ENCODE data around the gene SLC27A1.

Gene SLC27A1

GRCh38 chr19:17486545-17487240 lies 16.4 kb downstream of the SLC27A1 start:
- TF ChIP-seq CTCF (IDR thresholded peaks at IDR 0.05; ENCODE audit: borderline replicate concordance, control extremely low read depth, extremely low read depth, insufficient read depth, missing control alignments) = no peak
- in situ Hi-C loops (cut with MboI; ENCODE audit: low sequenced_read_pairs, unreplicated experiment) = no loop called here
- no peak for DNase-seq (ENCODE audit: low spot score)

- in situ Hi-C loops (cut with MboI; ENCODE audit: low sequenced_read_pairs, unreplicated experiment) = no loop called here
Observed at GRCh38 chr19:17487284-17488121, 17.2 kb downstream of the SLC27A1 start.

GRCh38 chr19:17488593-17489391 lies 18.5 kb downstream of the SLC27A1 start:
- peak; percentile 89 for DNase-seq (ENCODE audit: low spot score)

More at GRCh38 chr19:17487284-17488121, 17.2 kb downstream of the SLC27A1 start:
- no peak for TF ChIP-seq CTCF (IDR thresholded peaks at IDR 0.05; ENCODE audit: borderline replicate concordance, control extremely low read depth, extremely low read depth, insufficient read depth, missing control alignments)
- DNase-seq (ENCODE audit: low spot score) = no peak

GRCh38 chr19:17489392-17490030 lies 19.2 kb downstream of the SLC27A1 start:
- in situ Hi-C loops (cut with MboI; ENCODE audit: low sequenced_read_pairs, unreplicated experiment) = no loop called here
- no peak for TF ChIP-seq CTCF (IDR thresholded peaks at IDR 0.05; ENCODE audit: borderline replicate concordance, control extremely low read depth, extremely low read depth, insufficient read depth, missing control alignments)

More at GRCh38 chr19:17488593-17489391, 18.5 kb downstream of the SLC27A1 start:
- in situ Hi-C loops (cut with MboI; ENCODE audit: low sequenced_read_pairs, unreplicated experiment) = no loop called here
- TF ChIP-seq CTCF (IDR thresholded peaks at IDR 0.05; ENCODE audit: borderline replicate concordance, control extremely low read depth, extremely low read depth, insufficient read depth, missing control alignments) = peak; percentile 42

DNA sequence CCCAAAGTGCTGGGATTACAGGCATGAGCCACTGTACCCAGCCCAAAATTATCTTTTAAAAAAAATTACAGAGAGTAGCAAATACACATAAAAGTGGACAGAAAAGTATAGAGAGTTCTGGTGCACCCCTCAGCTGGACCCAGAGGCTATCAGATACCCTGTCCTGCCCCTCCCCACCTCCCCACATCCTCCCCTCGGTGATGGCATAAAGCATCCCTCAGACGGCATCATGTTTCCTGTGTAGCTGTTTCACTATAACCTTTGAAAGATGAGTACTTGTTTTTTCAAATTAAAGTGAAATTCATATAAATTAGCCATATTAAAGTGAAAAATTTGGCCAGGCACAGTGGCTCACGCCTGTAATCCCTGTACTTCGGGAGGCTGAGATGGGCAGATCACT lies 20.1 kb downstream of the SLC27A1 start:
- TF ChIP-seq CTCF (IDR thresholded peaks at IDR 0.05; ENCODE audit: borderline replicate concordance, control extremely low read depth, extremely low read depth, insufficient read depth, missing control alignments) = no peak
- DNase-seq (ENCODE audit: low spot score) = no peak
- in situ Hi-C loops (cut with MboI; ENCODE audit: low sequenced_read_pairs, unreplicated experiment) = no loop called here

More at GRCh38 chr19:17489392-17490030, 19.2 kb downstream of the SLC27A1 start:
- DNase-seq (ENCODE audit: low spot score) = no peak

DNA sequence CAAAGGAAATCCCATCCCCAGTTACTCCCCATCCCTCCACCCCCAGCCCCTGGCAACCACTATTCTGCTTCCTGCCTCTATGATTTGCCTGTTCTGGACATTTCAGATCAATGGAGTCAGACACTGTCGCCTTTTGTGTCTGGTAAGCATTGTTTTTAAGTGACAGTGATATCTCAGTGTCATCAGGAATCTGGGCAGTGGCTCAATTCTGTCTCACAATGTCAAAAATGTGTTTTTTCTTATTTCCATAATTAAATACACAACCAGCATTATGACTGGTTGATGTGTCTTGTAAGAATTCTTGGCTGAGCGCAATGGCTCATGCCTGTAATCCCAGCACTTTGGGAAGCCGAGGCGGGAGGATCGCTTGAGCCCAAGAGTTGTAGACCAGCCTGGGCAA lies 21.0 kb downstream of the SLC27A1 start:
- no peak for DNase-seq (ENCODE audit: low spot score)
- in situ Hi-C loops (cut with MboI; ENCODE audit: low sequenced_read_pairs, unreplicated experiment) = no loop called here
- no peak for TF ChIP-seq CTCF (IDR thresholded peaks at IDR 0.05; ENCODE audit: borderline replicate concordance, control extremely low read depth, extremely low read depth, insufficient read depth, missing control alignments)
